Stomach (tissue), 4 donors: ENCODE results near the gene AP1M1.

ENCODE experiments used
- POLR2A ChIP-seq, 4 donors: fragments of 450-650 bp; IDR thresholded peaks; one replicate each; pipeline ENCODE4 v1.6.1; 2016; ENCODE audit warnings: antibody characterized with exemption in 4 of 4, control low read depth in 2 of 4, mild to moderate bottlenecking in 1 of 4, moderate library complexity in 1 of 4
- TF ChIP-seq, protein P1 (sequence below), 7 experiments: fragments of 450-650 bp in 4 of 7; fragments of 200-600 bp in 3 of 7; sonication (generic) in 3 of 7; IDR thresholded peaks; one replicate each; pipeline ENCODE4 v1.5.1; 2016 to 2019; ENCODE audit warnings: antibody characterized with exemption in 7 of 7, control low read depth in 2 of 7, mild to moderate bottlenecking in 1 of 7

DNA sequence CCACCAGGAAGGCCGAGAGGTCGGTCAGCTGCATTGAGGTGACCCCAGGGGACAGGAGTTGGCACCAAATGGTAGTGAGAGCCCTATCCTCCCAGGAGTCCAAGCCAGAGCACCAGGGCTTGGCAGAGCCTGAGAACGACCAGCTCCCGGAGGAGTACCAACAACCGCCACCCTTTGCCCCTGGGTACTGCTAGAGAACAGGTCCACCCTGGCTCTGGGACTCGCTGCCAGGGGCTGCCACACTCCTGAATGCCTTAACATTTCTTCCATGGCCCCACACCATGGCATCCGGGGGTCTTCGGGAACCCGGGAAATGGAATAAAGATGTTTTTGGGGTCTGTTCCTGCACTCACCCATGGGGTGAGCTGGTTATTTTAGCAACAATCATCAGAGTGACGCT lies 40.1 kb upstream of the AP1M1 start:
- TF ChIP-seq, protein P1, sequence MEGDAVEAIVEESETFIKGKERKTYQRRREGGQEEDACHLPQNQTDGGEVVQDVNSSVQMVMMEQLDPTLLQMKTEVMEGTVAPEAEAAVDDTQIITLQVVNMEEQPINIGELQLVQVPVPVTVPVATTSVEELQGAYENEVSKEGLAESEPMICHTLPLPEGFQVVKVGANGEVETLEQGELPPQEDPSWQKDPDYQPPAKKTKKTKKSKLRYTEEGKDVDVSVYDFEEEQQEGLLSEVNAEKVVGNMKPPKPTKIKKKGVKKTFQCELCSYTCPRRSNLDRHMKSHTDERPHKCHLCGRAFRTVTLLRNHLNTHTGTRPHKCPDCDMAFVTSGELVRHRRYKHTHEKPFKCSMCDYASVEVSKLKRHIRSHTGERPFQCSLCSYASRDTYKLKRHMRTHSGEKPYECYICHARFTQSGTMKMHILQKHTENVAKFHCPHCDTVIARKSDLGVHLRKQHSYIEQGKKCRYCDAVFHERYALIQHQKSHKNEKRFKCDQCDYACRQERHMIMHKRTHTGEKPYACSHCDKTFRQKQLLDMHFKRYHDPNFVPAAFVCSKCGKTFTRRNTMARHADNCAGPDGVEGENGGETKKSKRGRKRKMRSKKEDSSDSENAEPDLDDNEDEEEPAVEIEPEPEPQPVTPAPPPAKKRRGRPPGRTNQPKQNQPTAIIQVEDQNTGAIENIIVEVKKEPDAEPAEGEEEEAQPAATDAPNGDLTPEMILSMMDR (IDR thresholded peaks at IDR 0.05): no peak
- TF ChIP-seq POLR2A (IDR thresholded peaks at IDR 0.05): no peak
